NCI-H1417 (cell line): ENCODE results near the gene C1QTNF4.
"Not testable (repeated sequence)": the region's sequence is repeated elsewhere in the genome, so short reads cannot be mapped to it uniquely, and the experiment has no call there.

Experiments used
- DNase-seq, 3 experiments: peaks; one replicate each; lab custom pipeline; 2025; lab: John Stamatoyannopoulos, UW

Gene C1QTNF4

DNA sequence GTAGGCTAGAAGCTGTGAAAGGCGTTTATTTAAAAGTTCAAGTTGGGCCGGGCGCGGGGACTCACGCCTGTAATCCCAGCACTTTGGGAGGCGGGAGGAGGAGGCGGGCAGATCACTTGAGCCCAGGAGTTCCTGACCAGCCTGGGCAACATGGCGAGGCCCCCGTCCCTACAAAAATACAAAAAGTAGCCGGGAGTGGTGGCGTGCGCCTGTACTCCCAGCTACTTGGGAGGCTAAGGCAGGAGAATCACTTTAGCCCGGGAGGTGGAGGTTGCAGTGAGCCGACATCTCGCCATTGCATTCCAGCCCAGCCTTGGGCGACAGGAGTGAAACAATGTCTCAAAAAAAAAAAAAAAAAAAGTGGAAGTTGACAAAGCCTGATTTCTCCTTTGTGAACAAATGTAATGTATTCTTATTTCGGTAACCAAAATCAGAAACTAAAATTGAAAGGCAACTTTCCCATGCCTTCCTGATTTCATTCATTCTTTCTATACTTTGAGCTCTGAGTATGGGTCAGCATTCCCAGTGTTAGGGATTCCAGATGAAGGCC is 28.0 kb downstream of the C1QTNF4 start:
- no peak for DNase-seq

DNA sequence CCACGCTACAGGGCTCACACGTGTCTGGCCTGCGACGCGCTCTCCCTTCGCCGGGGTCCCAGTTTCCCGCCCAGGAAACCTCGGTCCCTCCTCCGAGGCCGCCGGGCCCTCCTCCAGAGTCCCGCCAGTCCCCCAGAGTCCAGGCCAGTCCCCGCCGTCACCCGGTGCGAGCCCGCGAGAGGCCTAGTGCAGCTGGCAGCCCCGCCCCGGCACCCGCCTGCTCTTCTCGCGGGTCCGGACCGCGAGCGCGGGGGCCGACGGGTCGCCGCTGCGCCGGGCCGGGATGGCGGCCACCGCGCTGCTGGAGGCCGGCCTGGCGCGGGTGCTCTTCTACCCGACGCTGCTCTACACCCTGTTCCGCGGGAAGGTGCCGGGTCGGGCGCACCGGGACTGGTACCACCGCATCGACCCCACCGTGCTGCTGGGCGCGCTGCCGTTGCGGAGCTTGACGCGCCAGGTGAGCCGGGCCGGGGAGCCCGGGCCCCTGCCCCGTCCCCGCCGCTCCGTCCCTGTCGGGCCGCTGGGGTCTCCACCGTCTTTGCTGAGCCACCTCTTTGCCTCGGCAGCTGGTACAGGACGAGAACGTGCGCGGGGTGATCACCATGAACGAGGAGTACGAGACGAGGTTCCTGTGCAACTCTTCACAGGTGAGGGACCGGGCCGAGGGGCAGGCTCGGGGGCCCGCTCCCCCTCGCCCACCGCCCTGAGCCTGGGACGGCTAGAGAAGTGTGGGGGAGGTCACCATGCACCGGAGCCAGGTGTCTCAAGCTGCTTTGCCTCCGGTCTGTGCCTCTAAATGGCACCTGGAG is 28.7 kb downstream of the C1QTNF4 start, which contains the start of gene PTPMT1:
Gene PTPMT1, plus strand, starts transcription at position 260 of the 809 bp plus-strand sequence. Its CDS starts 24 bp downstream, at position 284.
- peak; percentile 73 to 79 (median 76) for DNase-seq

DNA sequence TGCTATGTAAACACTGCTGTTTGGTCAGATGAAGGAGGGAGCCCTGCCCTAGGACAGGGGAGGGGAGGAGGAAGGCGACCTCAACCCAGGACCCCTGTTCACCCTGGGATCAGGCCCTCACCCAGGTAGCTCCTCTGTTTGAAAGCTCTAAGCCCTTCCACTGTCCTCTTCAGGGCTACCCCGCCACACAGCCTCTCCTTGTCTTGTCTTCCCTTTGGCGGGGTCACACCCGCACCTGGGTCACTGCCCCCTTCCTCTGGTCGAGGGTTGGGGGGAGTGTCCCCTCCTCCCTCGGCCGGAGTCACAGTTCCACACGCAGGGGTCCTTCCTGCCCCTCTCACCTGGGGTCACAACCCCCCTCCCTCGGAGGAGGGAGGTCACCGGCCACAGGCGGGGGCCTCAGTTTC is 29.3 kb downstream of the C1QTNF4 start:
- no peak for DNase-seq

DNA sequence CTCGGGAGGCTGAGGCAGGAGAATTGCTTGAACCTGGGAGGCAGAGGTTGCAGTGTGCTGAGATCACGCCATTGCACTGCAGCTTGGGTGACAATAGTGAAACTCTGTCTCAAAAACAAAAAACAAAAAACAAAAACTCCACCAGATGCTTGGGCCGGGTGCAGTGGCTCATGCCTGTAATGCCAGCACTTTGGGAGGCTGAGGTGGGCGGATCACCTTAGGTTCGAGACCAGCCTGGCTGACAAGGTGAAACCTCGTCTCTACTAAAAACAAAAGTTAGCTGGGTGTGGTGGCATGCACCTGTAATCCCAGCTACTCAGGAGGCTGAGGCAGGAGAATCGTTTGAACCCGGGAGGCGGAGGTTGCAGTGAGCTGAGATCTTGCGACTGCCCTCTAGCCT is 29.8 kb downstream of the C1QTNF4 start:
- DNase-seq = not testable (repeated sequence)

DNA sequence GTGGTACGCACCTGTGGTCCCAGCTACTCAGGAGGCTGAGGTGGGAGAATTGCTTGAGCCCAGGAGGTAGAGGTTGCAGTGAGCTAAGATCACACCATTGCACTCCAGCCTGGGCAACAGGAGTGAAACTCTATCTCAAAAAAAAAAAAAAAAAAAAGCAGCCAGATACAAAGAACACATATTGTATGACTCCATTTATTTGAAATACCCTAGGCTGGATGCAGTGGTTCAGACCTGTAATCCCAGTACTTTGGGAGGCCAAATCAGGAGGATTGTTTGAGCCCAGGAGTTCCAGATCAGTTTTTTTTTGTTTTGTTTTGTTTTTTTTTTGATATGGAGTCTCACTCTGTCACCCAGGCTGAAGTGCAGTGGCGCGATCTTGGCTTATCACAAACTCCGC is 31.8 kb downstream of the C1QTNF4 start:
- DNase-seq = not testable (repeated sequence)

DNA sequence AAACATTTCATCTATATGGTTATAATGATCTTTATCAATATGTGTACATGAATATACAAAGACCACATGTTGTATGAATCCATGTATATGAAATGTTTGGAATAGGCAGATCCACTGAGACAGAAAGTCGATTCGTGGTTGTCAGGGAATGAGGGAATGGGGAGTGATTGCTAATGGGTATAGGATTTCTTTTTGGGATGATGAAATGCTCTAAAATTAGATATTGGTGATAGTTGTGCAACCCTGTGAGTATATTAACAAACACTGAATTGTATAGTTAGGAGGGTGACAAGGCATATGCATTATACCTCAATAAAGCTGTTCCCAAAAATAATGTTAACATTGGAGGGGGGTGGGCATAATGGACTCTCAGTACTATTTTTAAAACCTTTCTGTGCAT is 33.8 kb downstream of the C1QTNF4 start:
- no peak for DNase-seq

DNA sequence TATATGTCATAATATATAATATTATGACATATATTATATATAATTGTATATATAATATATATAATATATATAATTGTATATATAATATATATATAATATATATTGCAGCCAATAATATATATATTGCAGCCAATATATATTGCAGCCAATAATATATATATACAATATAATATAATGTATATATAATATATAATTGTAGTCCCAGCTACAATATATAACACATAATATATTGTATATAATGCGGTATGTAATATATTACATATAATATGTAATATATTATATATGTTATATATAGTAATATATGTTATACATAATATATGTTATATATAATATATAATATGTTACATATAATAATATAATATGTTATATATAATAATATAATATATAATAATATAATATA is 35.5 kb downstream of the C1QTNF4 start:
- no peak for DNase-seq

DNA sequence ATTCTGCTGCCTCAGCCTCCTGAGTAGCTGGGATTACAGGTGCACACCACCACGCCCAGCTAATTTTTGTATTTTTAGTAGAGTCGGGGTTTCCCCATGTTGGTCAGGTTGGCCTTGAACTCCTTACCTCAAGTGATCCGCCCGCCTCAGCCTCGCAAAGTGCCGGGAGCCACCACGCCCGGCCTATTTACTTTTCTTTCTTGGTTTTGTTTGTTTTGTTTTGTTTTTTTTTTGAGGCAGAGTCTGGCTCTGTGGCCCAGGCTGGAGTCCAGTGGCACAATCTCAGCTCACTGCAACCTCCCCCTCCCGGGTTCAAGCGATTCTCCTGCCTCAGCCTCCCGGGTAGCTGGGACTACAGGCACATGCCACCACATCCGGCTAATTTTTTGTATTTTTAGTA is 37.2 kb downstream of the C1QTNF4 start:
- not testable (repeated sequence) for DNase-seq

DNA sequence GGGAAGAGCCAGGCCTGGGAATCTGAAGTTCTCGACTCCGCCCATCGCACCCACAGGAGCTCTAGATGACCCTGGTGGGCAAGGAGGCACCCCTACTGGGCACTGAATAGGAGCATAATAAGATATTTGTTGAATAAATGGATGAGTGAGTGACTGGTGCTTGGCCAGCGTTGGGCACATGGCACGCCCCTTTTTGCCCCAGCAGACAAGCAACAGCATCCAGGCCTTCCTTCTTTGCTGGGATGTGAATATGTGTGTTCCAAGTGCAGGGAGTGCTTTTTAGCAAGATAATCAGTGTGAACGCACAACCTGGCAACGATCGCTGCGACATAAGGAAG is 40.8 kb downstream of the C1QTNF4 start:
- peak in 1 of 3 experiments; percentile 70 for DNase-seq

DNA sequence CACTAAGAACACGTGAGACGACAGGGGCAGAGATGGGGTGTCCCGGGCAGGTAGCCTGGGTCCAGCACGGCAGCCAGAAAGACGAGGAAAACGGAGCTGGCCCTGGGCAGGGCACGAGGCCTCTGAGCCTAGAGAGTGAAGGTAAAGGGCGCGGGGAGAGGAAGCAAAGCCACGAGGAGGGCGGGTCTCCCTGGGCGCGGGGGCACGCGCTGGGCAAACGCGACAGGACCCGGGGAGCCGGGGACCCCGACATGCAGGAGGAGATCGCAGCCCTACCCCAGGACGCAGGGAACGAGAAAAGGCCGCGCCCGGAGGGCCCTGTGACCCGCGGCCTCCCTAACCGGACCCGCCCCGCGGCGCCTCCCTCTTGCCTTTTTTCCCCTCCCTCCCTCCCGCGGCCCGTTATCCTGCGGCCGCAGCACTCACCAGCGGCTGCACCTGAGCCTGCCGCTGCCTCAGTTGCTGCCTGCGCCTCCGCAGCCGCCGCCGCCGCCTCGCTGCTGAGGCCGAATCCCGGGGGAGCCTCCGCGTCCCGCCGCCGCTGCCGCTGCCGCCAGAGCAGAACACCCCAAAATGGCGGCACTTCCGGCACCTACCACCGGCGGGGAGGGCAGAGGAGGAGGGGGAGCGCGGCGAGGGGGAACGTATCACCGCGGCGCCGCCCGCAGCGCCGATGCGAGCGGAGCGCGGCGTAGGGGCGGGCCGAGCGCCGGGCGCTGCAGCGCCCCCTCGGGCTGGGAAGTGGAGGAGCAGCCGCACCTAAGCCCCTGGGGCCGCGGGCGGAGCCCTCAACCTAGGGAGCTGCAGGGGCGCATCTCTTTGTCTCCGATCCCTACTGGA is 41.4 kb downstream of the C1QTNF4 start, which contains the start of gene CELF1:
Gene CELF1, minus strand, starts transcription at position 567 of the 840 bp plus-strand sequence. CDS start 53,609 bp downstream, outside the sequence.
- DNase-seq = peak; percentile 94 to 96 (median 95)

DNA sequence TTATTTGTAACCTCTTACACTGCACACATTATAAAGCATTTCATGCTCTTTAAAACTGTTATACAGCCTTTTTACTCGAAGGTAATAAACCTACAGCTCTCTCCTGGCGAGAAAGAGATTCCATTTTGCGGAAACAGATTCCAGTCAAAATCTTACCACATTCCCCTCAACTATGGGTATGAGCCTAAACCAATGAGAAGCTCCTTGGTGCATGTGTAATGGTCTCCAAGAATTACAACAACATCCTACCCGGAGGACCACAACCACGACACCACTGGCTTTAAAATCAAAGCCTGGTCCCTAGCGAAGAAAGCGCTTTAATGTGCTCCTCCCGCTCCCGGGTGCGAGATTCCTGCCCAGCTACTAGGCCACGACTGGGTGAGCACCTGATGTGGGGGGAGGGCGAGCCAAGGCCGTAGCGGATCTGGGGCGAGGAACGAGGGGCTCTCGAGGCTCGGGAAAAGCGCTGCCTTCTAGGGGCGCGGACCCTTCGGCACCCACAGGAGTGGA is 42.1 kb downstream of the C1QTNF4 start:
- peak; percentile 34 to 73 (median 66) for DNase-seq

DNA sequence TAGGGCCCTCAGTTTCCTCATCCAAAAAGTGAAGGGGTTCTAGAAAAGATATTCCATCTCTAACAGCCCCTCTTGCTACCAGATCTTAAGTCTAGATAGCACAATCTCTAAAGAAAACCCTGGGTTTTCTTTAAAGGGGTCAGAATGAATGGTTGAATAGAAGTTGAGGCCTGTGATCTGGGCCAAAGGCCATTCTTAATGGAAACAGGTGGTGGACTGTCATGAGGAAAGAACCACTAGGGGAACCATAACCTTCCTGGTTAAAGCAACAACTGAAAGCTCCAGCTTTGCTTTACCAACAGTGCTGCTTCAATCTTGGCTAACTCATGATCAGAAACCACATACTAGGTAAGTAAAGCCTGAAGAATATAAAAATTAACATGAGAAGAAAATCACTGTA is 43.1 kb downstream of the C1QTNF4 start:
- no peak for DNase-seq

DNA sequence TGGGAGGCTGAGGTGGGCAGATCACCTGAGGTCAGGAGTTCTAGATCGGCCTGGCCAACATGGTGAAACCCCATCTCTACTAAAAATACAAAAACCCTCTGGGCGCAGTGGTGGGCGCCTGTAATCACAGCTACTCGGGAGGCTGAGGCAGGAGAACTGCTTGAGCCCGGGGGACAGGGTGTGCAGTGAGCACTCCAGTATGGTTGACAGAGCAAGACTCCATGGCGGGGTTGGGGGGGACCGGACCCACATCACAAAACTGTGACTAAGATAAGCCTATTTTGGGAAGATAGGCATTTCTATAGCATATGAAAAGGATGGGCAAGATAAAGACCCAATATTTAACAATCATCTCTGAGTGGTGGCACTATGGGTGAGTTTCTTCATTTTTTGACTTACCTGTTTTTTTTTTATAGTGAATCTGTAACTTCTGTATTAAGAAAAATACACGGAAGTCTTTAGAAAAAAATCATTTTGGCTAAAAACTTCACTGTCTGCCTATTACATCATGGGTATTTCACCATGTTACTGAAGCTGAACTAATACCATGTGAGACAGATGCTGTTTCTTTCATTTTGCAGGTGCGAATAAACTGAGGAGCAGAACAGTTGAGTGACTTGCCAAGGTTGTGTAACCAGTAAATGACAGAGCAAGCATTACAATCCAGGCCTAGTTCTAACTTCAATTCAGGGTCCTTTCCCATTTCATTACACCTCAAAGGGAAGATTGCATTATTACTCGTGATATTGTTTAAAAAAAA is 43.7 kb downstream of the C1QTNF4 start:
- no peak for DNase-seq

DNA sequence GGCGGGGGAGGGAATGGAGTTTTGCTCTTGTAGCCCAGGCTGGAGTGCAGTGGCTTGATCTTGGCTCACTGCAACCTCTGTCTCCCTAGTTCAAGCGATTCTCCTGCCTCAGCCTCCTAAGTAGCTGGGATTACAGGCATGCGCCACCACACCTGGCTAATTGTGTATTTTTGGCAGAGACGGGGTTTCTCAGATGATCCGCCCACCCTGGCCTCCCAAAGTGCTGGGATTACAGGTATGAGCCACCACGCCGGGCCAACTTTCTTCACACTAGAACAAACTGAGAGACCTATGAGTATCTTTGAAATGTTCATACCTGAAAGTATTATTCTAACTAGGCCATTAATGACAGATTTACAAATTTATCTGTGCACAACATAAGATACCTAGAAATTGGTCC is 47.9 kb downstream of the C1QTNF4 start:
- not testable (repeated sequence) for DNase-seq

DNA sequence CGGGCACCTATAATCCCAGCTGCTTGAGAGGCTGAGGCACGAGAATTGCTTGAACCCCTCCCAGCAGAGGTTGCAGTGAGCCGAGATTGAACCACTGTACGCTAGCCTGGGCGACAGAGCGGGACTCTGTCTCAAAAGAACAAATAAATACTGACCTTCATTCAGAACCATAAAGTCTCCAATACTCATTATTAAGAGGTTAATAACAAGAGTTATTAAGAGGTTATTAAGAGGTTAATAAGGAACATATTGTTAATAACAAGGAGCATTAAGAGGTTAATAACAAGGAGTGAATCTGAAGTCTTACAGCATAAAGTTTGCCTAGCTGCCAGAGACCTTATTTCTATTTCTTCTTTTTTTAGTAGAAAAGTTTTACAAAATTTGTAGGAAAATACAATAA is 48.9 kb downstream of the C1QTNF4 start:
- DNase-seq = no peak

DNA sequence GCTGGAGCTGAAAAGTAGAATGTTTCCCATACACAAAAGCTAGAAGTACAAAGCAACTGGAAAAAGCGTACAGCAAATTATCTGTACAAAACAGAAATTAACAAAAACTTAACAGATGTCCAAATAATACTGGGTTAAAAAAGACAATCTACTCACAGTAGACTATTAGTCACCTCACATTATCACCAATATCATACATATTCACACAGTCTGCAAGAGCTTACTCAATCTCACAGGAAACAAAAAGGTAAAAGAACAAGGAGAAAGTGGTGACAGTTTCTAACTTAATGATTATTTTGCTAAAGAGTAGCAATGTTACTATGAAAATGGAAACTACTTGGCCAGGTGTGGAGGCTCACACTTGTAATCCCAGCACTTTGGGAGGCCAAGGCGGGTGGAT is 53.1 kb downstream of the C1QTNF4 start:
- DNase-seq = no peak

DNA sequence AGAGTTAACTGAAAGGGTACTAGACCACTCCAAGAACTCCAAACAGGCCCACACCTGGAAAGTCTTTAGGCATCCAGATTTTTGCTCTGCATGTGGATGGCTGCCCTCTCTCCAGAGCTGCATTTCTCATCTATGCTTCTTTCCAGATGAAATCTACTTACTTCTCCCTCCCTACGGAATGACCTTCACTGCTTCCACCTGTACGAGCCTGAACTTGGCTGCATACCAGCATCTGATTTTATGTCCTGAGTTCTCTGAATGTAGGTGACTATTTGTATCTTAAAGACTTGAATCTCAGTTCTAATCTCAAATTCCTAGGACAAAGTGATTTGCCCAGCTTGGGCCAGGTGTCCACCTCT is 54.6 kb downstream of the C1QTNF4 start:
- DNase-seq = no peak
